Caco-2 (cell line): ENCODE results near the gene MZB1. TPM values are rescaled to one million over a fixed set of nuclear protein-coding genes. Genes with fewer than 3 reads are reported as not detected.
"Not testable (repeated sequence)": the region's sequence is repeated elsewhere in the genome, so short reads cannot be mapped to it uniquely, and the experiment has no call there.

ENCODE experiments used
- BruUV-seq: library from RNA; stranded (reverse); fragments of 400-500 nt; replicated peaks from 2 replicates; lab custom pipeline; 2021; lab: Mats Ljungman, UMichigan
- CTCF ChIA-PET: fragments of 300-600 bp; sonication (Branson Sonifier 250); formaldehyde crosslinking; loops from one replicate; lab custom pipeline; 2022; ENCODE audit warnings: antibody characterized with exemption; lab: Charles Lee
- POLR2A ChIA-PET: fragments of 300-600 bp; sonication (Branson Sonifier 250); formaldehyde crosslinking; loops from one replicate; lab custom pipeline; 2022; ENCODE audit warnings: antibody characterized with exemption; lab: Charles Lee
- DNase-seq, 2 experiments: peaks; one replicate each; pipeline versions ENCODE4 v3.0.0 to v3.0.0-alpha.2; 2020 to 2022
- H3K27me3 ChIP-seq: replicated peaks from 2 replicates; pipeline ENCODE4 v1.6.0; 2011; ENCODE audit warnings: low read length; ENCODE audit not compliant: control insufficient read depth, insufficient read depth
- H3K36me3 ChIP-seq: 2 replicates; pipeline ENCODE4 v1.5.1; 2011; ENCODE audit warnings: low read length; ENCODE audit not compliant: control insufficient read depth, insufficient read depth
- H3K4me1 ChIP-seq: fragments of 250-450 bp; sonication (Bioruptor Pico); 2 replicates; pipeline ENCODE4 v1.5.1; 2020; ENCODE audit warnings: mild to moderate bottlenecking
- H3K4me3 ChIP-seq: 2 replicates; pipeline ENCODE4 v1.5.1; 2011; ENCODE audit warnings: low read depth, mild to moderate bottlenecking, control low read depth, low read length
- H3K9me3 ChIP-seq: fragments of 250-450 bp; sonication (Bioruptor Pico); 2 replicates; pipeline ENCODE4 v1.5.1; 2020; ENCODE audit warnings: mild to moderate bottlenecking, moderate library complexity
- H3K27ac Mint-ChIP-seq: one replicate; pipeline ENCODE4 v1.8.0; 2022; ENCODE audit warnings: mixed read lengths; ENCODE audit not compliant: unreplicated experiment
- H3K27me3 Mint-ChIP-seq: one replicate; pipeline ENCODE4 v1.8.0; 2022; ENCODE audit warnings: mixed read lengths; ENCODE audit not compliant: insufficient read depth, unreplicated experiment
- H3K36me3 Mint-ChIP-seq: one replicate; pipeline ENCODE4 v1.8.0; 2022; ENCODE audit warnings: mild to moderate bottlenecking, mixed read lengths; ENCODE audit not compliant: insufficient read depth, unreplicated experiment
- H3K4me1 Mint-ChIP-seq: one replicate; pipeline ENCODE4 v1.8.0; 2022; ENCODE audit warnings: low read depth, mixed read lengths; ENCODE audit not compliant: unreplicated experiment
- H3K4me3 Mint-ChIP-seq: one replicate; pipeline ENCODE4 v1.8.0; 2022; ENCODE audit warnings: mild to moderate bottlenecking, moderate library complexity, mixed read lengths; ENCODE audit not compliant: unreplicated experiment
- H3K9me3 Mint-ChIP-seq: one replicate; pipeline ENCODE4 v1.8.0; 2022; ENCODE audit warnings: mixed read lengths; ENCODE audit not compliant: unreplicated experiment
- CTCF ChIP-seq, 2 experiments: fragments of 200-600 bp in 1 of 2; IDR thresholded peaks; 1 replicate in 1 of 2; 2 replicates in 1 of 2; pipeline versions ENCODE4 v1.5.1 to v1.8.0; 2011 to 2022; ENCODE audit warnings: antibody characterized with exemption in 1 of 2, control low read depth in 1 of 2, inconsistent platforms in 1 of 2, low read depth in 1 of 2, low read length in 1 of 2, mild to moderate bottlenecking in 1 of 2, moderate library complexity in 1 of 2; ENCODE audit not compliant: insufficient read depth in 1 of 2, severe bottlenecking in 1 of 2, unreplicated experiment in 1 of 2
- intact Hi-C: fragments of 100-400 bp; cut with micrococcal nuclease; formaldehyde crosslinking; loops from one replicate; pipeline ENCODE4 v1.10.0; 2022; ENCODE audit not compliant: unreplicated experiment
- total RNA-seq: library from RNA; stranded (reverse); gene quantifications from 2 replicates; pipeline ENCODE4 v1.2.3, GENCODE V29; 2022

MZB1 gene
- total RNA-seq, 1 experiment from 2014 or later: not detected

- CTCF ChIA-PET: interaction anchor here (0.6 kb wide), 1 partner anchor 14 kb away, joined by 3 read pairs; no protein-coding TSS in a partner anchor
These were observed 35.5 kb downstream of the MZB1 start for GRCh38 chr5:139354186-139354585.

GRCh38 chr5:139347863-139348262 is 41.9 kb downstream of the MZB1 start:
- H3K27me3 Mint-ChIP-seq, H3K9me3 Mint-ChIP-seq, H3K4me1 ChIP-seq, DNase-seq, H3K27ac Mint-ChIP-seq, BruUV-seq, H3K36me3 ChIP-seq, H3K27me3 ChIP-seq, H3K4me3 Mint-ChIP-seq, H3K9me3 ChIP-seq, H3K4me1 Mint-ChIP-seq, H3K4me3 ChIP-seq, intact Hi-C loops: not testable (repeated sequence)
- ChIA-PET CTCF (interaction anchor here (0.6 kb wide), 1 partner anchor 66 kb away, joined by 4 read pairs; no protein-coding TSS in a partner anchor), POLR2A (interaction anchor here (0.6 kb wide), 1 partner anchor 92 kb away, joined by 3 read pairs; the partner anchor contains the start of gene DNAJC18)
- H3K36me3 Mint-ChIP-seq: peaks cover 51% of the 10 kb centered on the region

More at GRCh38 chr5:139354186-139354585, 35.5 kb downstream of the MZB1 start:
- Mint-ChIP-seq H3K9me3 (peaks cover 11% of the 10 kb centered on the region), H3K4me3 (no peak overlapping the region), H3K27me3 (no peaks in the 10 kb centered on the region), H3K27ac (no peak overlapping the region), H3K36me3 (peaks cover 34% of the 10 kb centered on the region), H3K4me1 (no peaks in the 10 kb centered on the region)
- no TSS peak for BruUV-seq
- Histone ChIP-seq H3K4me1 (no peaks in the 10 kb centered on the region), H3K9me3 (0 out of 2 replicates have a peak, but pooled peaks cover 3% of the 10 kb centered on the region), H3K36me3 (no peaks in the 10 kb centered on the region; the same call in 1 of the 2 replicates), H3K4me3 (no peak overlapping the region), H3K27me3 (no peaks in the 10 kb centered on the region)
- intact Hi-C loops: no loop called here
- TF ChIP-seq CTCF (IDR thresholded peaks at IDR 0.05; ENCODE audit: insufficient read depth in 1 of 2, low read depth in 1 of 2, low read length in 1 of 2, severe bottlenecking in 1 of 2, unreplicated experiment in 1 of 2): no peak
- POLR2A ChIA-PET: no interaction called here
- no peak for DNase-seq

GRCh38 chr5:139345442-139345841 is 44.3 kb downstream of the MZB1 start:
- H3K9me3 ChIP-seq, H3K4me1 ChIP-seq, intact Hi-C loops, DNase-seq, CTCF ChIA-PET, H3K27me3 ChIP-seq, H3K9me3 Mint-ChIP-seq, H3K27ac Mint-ChIP-seq, H3K36me3 ChIP-seq, H3K4me3 ChIP-seq, H3K4me3 Mint-ChIP-seq, BruUV-seq, H3K27me3 Mint-ChIP-seq: not testable (repeated sequence)
- POLR2A ChIA-PET: interaction anchor here (0.6 kb wide), 1 partner anchor 28 kb away, joined by 3 read pairs; no protein-coding TSS in a partner anchor
- Mint-ChIP-seq H3K36me3 (peaks cover 64% of the 10 kb centered on the region), H3K4me1 (peaks cover 13% of the 10 kb centered on the region)

- POLR2A ChIA-PET: no interaction called here
- no peaks in the 10 kb centered on the region for H3K36me3 ChIP-seq
- no TSS peak for BruUV-seq
- CTCF ChIA-PET: interaction anchor here (0.6 kb wide), 1 partner anchor 80 kb away, joined by 3 read pairs; no protein-coding TSS in a partner anchor
- Mint-ChIP-seq H3K4me1 (peaks cover 13% of the 10 kb centered on the region), H3K9me3 (no peaks in the 10 kb centered on the region), H3K27ac (no peak overlapping the region), H3K36me3 (peaks cover 67% of the 10 kb centered on the region), H3K4me3 (no peak overlapping the region), H3K27me3 (no peaks in the 10 kb centered on the region)
- H3K27me3 ChIP-seq: no peaks in the 10 kb centered on the region
- no peak for TF ChIP-seq CTCF (IDR thresholded peaks at IDR 0.05; ENCODE audit: insufficient read depth in 1 of 2, low read depth in 1 of 2, low read length in 1 of 2, severe bottlenecking in 1 of 2, unreplicated experiment in 1 of 2)
- H3K4me1 ChIP-seq: peaks cover 6% of the 10 kb centered on the region; the same call in 1 of the 2 replicates
- no peak for DNase-seq
- H3K4me3 ChIP-seq: no peak overlapping the region
- intact Hi-C loops: no loop called here
- no peaks in the 10 kb centered on the region for H3K9me3 ChIP-seq
These were observed 45.5 kb downstream of the MZB1 start for GRCh38 chr5:139344177-139344576.
